ENCODE data around the gene RREB1. TPM values are rescaled to one million over a fixed set of nuclear protein-coding genes. Genes with fewer than 3 reads are reported as not detected.
"Not testable (repeated sequence)": the region's sequence is repeated elsewhere in the genome, so short reads cannot be mapped to it uniquely, and the experiment has no call there.

Gene RREB1
- polyA plus RNA-seq, 1 experiment, result 2.6 TPM

- peaks cover 4% of the 10 kb centered on the region for H3K9me3 ChIP-seq (ENCODE audit: control insufficient read depth, insufficient read depth, low read length)
- ChIA-PET CTCF (interaction anchor here (0.6 to 2.6 kb wide), 4 partner anchors 13 to 1950 kb away, joined by 3 to 17 read pairs (median 6); no protein-coding TSS in a partner anchor), POLR2A (no interaction called here)
- DNase-seq (ENCODE audit: low read depth, low spot score), result no peak
- no peaks in the 10 kb centered on the region for H3K27me3 ChIP-seq (ENCODE audit: control insufficient read depth, insufficient read depth, low read length)
- TF ChIP-seq, protein P1, sequence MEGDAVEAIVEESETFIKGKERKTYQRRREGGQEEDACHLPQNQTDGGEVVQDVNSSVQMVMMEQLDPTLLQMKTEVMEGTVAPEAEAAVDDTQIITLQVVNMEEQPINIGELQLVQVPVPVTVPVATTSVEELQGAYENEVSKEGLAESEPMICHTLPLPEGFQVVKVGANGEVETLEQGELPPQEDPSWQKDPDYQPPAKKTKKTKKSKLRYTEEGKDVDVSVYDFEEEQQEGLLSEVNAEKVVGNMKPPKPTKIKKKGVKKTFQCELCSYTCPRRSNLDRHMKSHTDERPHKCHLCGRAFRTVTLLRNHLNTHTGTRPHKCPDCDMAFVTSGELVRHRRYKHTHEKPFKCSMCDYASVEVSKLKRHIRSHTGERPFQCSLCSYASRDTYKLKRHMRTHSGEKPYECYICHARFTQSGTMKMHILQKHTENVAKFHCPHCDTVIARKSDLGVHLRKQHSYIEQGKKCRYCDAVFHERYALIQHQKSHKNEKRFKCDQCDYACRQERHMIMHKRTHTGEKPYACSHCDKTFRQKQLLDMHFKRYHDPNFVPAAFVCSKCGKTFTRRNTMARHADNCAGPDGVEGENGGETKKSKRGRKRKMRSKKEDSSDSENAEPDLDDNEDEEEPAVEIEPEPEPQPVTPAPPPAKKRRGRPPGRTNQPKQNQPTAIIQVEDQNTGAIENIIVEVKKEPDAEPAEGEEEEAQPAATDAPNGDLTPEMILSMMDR (IDR thresholded peaks at IDR 0.05; ENCODE audit: low read depth, low read length), result no peak
- H3K27ac ChIP-seq (ENCODE audit: low read depth, low read length), result no peak overlapping the region
- H3K4me3 ChIP-seq (ENCODE audit: low read depth, low read length), result no peak overlapping the region
These were observed 155.2 kb downstream of the RREB1 start for GRCh38 chr6:7262746-7263518.

GRCh38 chr6:7263519-7263805, 155.7 kb downstream of the RREB1 start:
- CTCF ChIA-PET, result interaction anchor here (0.6 to 2.6 kb wide), 3 partner anchors 12 to 1950 kb away, joined by 3 to 17 read pairs (median 4); no protein-coding TSS in a partner anchor

DNA sequence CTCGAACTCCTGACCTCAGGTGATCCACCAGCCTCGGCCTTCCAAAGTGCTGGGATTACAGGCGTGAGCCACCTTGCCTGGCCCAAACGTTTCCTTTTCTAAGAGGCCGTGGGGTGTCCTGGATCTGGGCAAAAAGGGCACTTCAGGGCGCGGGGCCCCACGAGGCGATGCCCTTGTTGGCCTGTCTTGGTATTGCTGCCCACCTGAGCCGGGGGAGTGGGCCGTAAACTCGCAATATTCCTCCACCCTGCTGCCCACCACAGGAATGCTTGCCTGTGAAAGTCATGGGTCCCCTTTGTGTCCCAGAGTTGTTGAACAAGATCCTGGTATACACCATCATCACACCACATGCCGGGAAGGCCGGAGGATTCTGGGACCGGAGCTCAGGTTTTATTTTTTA, 156.3 kb downstream of the RREB1 start:
- no peak for DNase-seq (ENCODE audit: low read depth, low spot score)
- no peak overlapping the region for H3K4me3 ChIP-seq (ENCODE audit: low read depth, low read length)
- TF ChIP-seq, protein P1 (IDR thresholded peaks at IDR 0.05; ENCODE audit: low read depth, low read length), result no peak
- CTCF ChIA-PET, result interaction anchor here (0.6 to 1.2 kb wide), 4 partner anchors 11 to 1951 kb away, joined by 3 to 5 read pairs (median 4); no protein-coding TSS in a partner anchor
- peaks cover 4% of the 10 kb centered on the region for H3K9me3 ChIP-seq (ENCODE audit: control insufficient read depth, insufficient read depth, low read length)
- POLR2A ChIA-PET, result no interaction called here
- no peaks in the 10 kb centered on the region for H3K27me3 ChIP-seq (ENCODE audit: control insufficient read depth, insufficient read depth, low read length)
- no peak overlapping the region for H3K27ac ChIP-seq (ENCODE audit: low read depth, low read length)

More at GRCh38 chr6:7263519-7263805, 155.7 kb downstream of the RREB1 start:
- H3K27ac ChIP-seq (ENCODE audit: low read depth, low read length); DNase-seq (ENCODE audit: low read depth, low spot score); POLR2A ChIA-PET; H3K27me3 ChIP-seq (ENCODE audit: control insufficient read depth, insufficient read depth, low read length); H3K9me3 ChIP-seq (ENCODE audit: control insufficient read depth, insufficient read depth, low read length); H3K4me3 ChIP-seq (ENCODE audit: low read depth, low read length): not testable (repeated sequence)

GRCh38 chr6:7264686-7265384, 157.1 kb downstream of the RREB1 start:
- no peak for DNase-seq (ENCODE audit: low read depth, low spot score)
- Histone ChIP-seq H3K27ac (ENCODE audit: low read depth, low read length) (no peak overlapping the region), H3K27me3 (ENCODE audit: control insufficient read depth, insufficient read depth, low read length) (no peaks in the 10 kb centered on the region), H3K4me3 (ENCODE audit: low read depth, low read length) (no peak overlapping the region), H3K9me3 (ENCODE audit: control insufficient read depth, insufficient read depth, low read length) (peaks cover 4% of the 10 kb centered on the region)
- POLR2A ChIA-PET, result no interaction called here
- TF ChIP-seq, protein P1 (IDR thresholded peaks at IDR 0.05; ENCODE audit: low read depth, low read length), result no peak
- CTCF ChIA-PET, result interaction anchor here (1.0 to 1.2 kb wide), 2 partner anchors 11 to 20 kb away, joined by 3 to 5 read pairs; no protein-coding TSS in a partner anchor

DNA sequence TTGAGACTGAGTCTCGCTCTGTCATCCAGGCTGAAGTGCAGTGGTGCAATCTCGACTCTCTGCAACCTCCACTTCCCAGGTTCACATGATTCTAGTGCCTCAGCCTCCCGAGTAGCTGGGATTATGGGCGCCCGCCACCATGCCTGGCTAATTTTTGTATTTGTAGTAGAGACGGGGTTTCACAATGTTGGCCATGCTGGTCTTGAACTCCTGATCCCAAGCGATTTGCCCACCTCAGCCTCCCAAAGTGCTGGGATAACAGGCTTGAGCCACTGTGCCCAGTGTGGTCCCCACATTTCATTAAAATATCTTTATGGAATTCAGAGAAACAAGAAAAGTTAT, 157.6 kb downstream of the RREB1 start:
- CTCF ChIA-PET, result interaction anchor here (1.6 kb wide), 1 partner anchor 10 kb away, joined by 9 read pairs; no protein-coding TSS in a partner anchor
- H3K4me3 ChIP-seq (ENCODE audit: low read depth, low read length); H3K9me3 ChIP-seq (ENCODE audit: control insufficient read depth, insufficient read depth, low read length); DNase-seq (ENCODE audit: low read depth, low spot score); POLR2A ChIA-PET; H3K27me3 ChIP-seq (ENCODE audit: control insufficient read depth, insufficient read depth, low read length); H3K27ac ChIP-seq (ENCODE audit: low read depth, low read length): not testable (repeated sequence)

- DNase-seq (ENCODE audit: low read depth, low spot score), result no peak
- peaks cover 4% of the 10 kb centered on the region for H3K9me3 ChIP-seq (ENCODE audit: control insufficient read depth, insufficient read depth, low read length)
- H3K27ac ChIP-seq (ENCODE audit: low read depth, low read length), result no peak overlapping the region
- TF ChIP-seq, protein P1 (IDR thresholded peaks at IDR 0.05; ENCODE audit: low read depth, low read length), result no peak
- ChIA-PET CTCF (interaction anchor here (1.0 to 1.3 kb wide), 2 partner anchors 9 to 542 kb away, joined by 4 to 5 read pairs; no protein-coding TSS in a partner anchor), POLR2A (no interaction called here)
- no peaks in the 10 kb centered on the region for H3K27me3 ChIP-seq (ENCODE audit: control insufficient read depth, insufficient read depth, low read length)
- no peak overlapping the region for H3K4me3 ChIP-seq (ENCODE audit: low read depth, low read length)
These were observed 159.3 kb downstream of the RREB1 start for GRCh38 chr6:7267071-7267465.
